ENCODE results near the gene DNAH14.

- TF ChIP-seq RAD21 (IDR thresholded peaks at IDR 0.05; ENCODE audit: low read depth) (no peak), EP300 (IDR thresholded peaks at IDR 0.05; ENCODE audit: borderline replicate concordance) (no peak), EGR1 (IDR thresholded peaks at IDR 0.05) (no peak), TAF1 (IDR thresholded peaks at IDR 0.05; ENCODE audit: low read depth) (no peak), TCF12 (IDR thresholded peaks at IDR 0.05; ENCODE audit: low read depth) (no peak), CEBPB (IDR thresholded peaks at IDR 0.05) (no peak), CREB1 (IDR thresholded peaks at IDR 0.05; ENCODE audit: low read depth) (no peak), YY1 (IDR thresholded peaks at IDR 0.05; ENCODE audit: low read depth) (no peak), ZBTB7A (IDR thresholded peaks at IDR 0.05; ENCODE audit: low read depth) (no peak), REST (IDR thresholded peaks at IDR 0.05; ENCODE audit: low read depth) (no peak), FOXM1 (IDR thresholded peaks at IDR 0.05; ENCODE audit: borderline replicate concordance, low read depth) (no peak), MAX (IDR thresholded peaks at IDR 0.05) (no peak), USF1 (IDR thresholded peaks at IDR 0.05) (no peak), NFIC (IDR thresholded peaks at IDR 0.05) (no peak)
Observed at GRCh38 chr1:224906340-224906739, 23.1 kb upstream of the DNAH14 start.

All from Ishikawa (cell line).